Sigmoid colon (tissue), 7 donors: ENCODE measurements around the gene DOC2A. TPM values are rescaled to one million over a fixed set of nuclear protein-coding genes. Genes with fewer than 3 reads are reported as not detected.

Experiments
- DNase-seq: peaks from one replicate; pipeline ENCODE4 v3.0.0-alpha.2; 2019
- H3K27ac ChIP-seq, 4 donors: fragments of 200-600 bp; sonication (generic); one replicate each; pipeline ENCODE4 v1.5.1; 2016 to 2019; ENCODE audit warnings: mild to moderate bottlenecking in 1 of 4
- H3K27me3 ChIP-seq, 3 donors: fragments of 200-600 bp; sonication (generic); one replicate each; pipeline ENCODE4 v1.5.1; 2019; ENCODE audit warnings: mild to moderate bottlenecking in 1 of 3
- H3K36me3 ChIP-seq, 4 donors: fragments of 200-600 bp; sonication (generic); one replicate each; pipeline ENCODE4 v1.5.1; 2016 to 2019
- H3K4me1 ChIP-seq, 4 donors: fragments of 200-600 bp; sonication (generic); one replicate each; pipeline ENCODE4 v1.5.1; 2017 to 2019
- H3K4me3 ChIP-seq, 4 donors: fragments of 200-600 bp; sonication (generic); one replicate each; pipeline ENCODE4 v1.5.1; 2017 to 2019; ENCODE audit warnings: mild to moderate bottlenecking in 2 of 4, moderate library complexity in 1 of 4
- H3K9me3 ChIP-seq, 4 donors: fragments of 200-600 bp in 3 of 4; sonication (generic) in 3 of 4; one replicate each; pipeline versions ENCODE4 v1.5.1 to v1.6.1; 2013 to 2019
- EP300 ChIP-seq, 4 donors: sonication (generic); formaldehyde crosslinking; IDR thresholded peaks; one replicate each; pipeline ENCODE4 v1.6.1; 2017; ENCODE audit warnings: antibody characterized with exemption in 4 of 4
- POLR2A ChIP-seq, 2 donors: fragments of 450-650 bp; IDR thresholded peaks; one replicate each; pipeline ENCODE4 v1.6.1; 2016; ENCODE audit warnings: antibody characterized with exemption in 2 of 2, mild to moderate bottlenecking in 2 of 2, moderate library complexity in 2 of 2
- POLR2AphosphoS5 ChIP-seq, 4 donors: sonication (generic); formaldehyde crosslinking; IDR thresholded peaks; one replicate each; pipeline ENCODE4 v1.6.1; 2017; ENCODE audit warnings: antibody characterized with exemption in 4 of 4
- WGBS, 2 donors: extraction: QIAGEN DNeasy Blood & Tissue Kit; methylation state at CpG; one replicate each; pipeline ENCODE4 v1.1.7; 2013; 5-methylcytosine and 5-hydroxymethylcytosine counted together
- intact Hi-C: fragments of 100-400 bp; cut with DNase I; formaldehyde crosslinking; loops from one replicate; pipeline ENCODE4 v1.15.1; 2023
- polyA plus RNA-seq, 3 donors: library from polyadenylated mRNA; stranded (reverse); fragments of 200-250 nt; gene quantifications; one replicate each; pipeline ENCODE4 v1.2.3, GENCODE V29; 2013
- total RNA-seq, 4 donors: library from RNA; depleted of rRNA; stranded (reverse); fragments of >200 nt; gene quantifications; one replicate each; pipeline ENCODE4 v1.1.0, GENCODE V29; 2016
- TF ChIP-seq, protein P1 (sequence below), 4 experiments: fragments of 450-650 bp in 3 of 4; fragments of 200-600 bp in 1 of 4; IDR thresholded peaks; one replicate each; pipeline ENCODE4 v1.5.1; 2016 to 2019; ENCODE audit warnings: antibody characterized with exemption in 4 of 4, mild to moderate bottlenecking in 3 of 4, moderate library complexity in 2 of 4
- donor health status: healthy with polysubstance abuse.
- donor health status: Bipolar disorder and iron deficiency.
- donor health status: healthy.

The DOC2A gene
- total and polyA plus RNA-seq, 7 donors: 0.36 to 4.6 (median 1.8) TPM; not detected in 2

- H3K36me3 ChIP-seq: peaks cover 0 to 41% (median 7%) of the 10 kb centered on the region in 4 donors
These were observed 7.0 kb downstream of the DOC2A start for GRCh38 chr16:30003670-30004423.

GRCh38 chr16:30002614-30003346 lies 8.0 kb downstream of the DOC2A start:
- Histone ChIP-seq H3K36me3 (peaks cover 0 to 48% (median 9%) of the 10 kb centered on the region in 4 donors), H3K9me3 (no peaks in the 10 kb centered on the region), H3K4me3 (no peak overlapping the region), H3K27ac (no peak overlapping the region), H3K27me3 (no peaks in the 10 kb centered on the region), H3K4me1 (peaks cover 0 to 9% (median 6%) of the 10 kb centered on the region in 4 donors)
- 90 to 92% methylated on average over 19 of the region's 19 CpGs for WGBS, 2 donors
- DNase-seq: no peak
- intact Hi-C loops: no loop called here
- no peak for TF ChIP-seq POLR2A (IDR thresholded peaks at IDR 0.05)
- TF ChIP-seq EP300 (IDR thresholded peaks at IDR 0.05): no peak
- TF ChIP-seq, protein P1, sequence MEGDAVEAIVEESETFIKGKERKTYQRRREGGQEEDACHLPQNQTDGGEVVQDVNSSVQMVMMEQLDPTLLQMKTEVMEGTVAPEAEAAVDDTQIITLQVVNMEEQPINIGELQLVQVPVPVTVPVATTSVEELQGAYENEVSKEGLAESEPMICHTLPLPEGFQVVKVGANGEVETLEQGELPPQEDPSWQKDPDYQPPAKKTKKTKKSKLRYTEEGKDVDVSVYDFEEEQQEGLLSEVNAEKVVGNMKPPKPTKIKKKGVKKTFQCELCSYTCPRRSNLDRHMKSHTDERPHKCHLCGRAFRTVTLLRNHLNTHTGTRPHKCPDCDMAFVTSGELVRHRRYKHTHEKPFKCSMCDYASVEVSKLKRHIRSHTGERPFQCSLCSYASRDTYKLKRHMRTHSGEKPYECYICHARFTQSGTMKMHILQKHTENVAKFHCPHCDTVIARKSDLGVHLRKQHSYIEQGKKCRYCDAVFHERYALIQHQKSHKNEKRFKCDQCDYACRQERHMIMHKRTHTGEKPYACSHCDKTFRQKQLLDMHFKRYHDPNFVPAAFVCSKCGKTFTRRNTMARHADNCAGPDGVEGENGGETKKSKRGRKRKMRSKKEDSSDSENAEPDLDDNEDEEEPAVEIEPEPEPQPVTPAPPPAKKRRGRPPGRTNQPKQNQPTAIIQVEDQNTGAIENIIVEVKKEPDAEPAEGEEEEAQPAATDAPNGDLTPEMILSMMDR (IDR thresholded peaks at IDR 0.05): no peak
- no peak for TF ChIP-seq POLR2AphosphoS5 (IDR thresholded peaks at IDR 0.05)

More at GRCh38 chr16:30003670-30004423, 7.0 kb downstream of the DOC2A start:
- 86 to 88% methylated on average over 17 of the region's 17 CpGs for WGBS, 2 donors
- no peak overlapping the region for H3K27ac ChIP-seq
- peaks cover 0 to 6% (median under 1%) of the 10 kb centered on the region in 3 donors for H3K27me3 ChIP-seq
- DNase-seq: no peak
- H3K4me1 ChIP-seq: peaks cover 0 to 9% (median 6%) of the 10 kb centered on the region in 4 donors
- intact Hi-C loops: no loop called here
- H3K4me3 ChIP-seq: no peak overlapping the region
- TF ChIP-seq, protein P1 (IDR thresholded peaks at IDR 0.05): no peak
- no peak for TF ChIP-seq POLR2AphosphoS5 (IDR thresholded peaks at IDR 0.05)
- no peaks in the 10 kb centered on the region for H3K9me3 ChIP-seq

- intact Hi-C loops: no loop called here
- Histone ChIP-seq H3K27me3 (no peaks in the 10 kb centered on the region), H3K4me1 (peaks cover 0 to 21% (median 19%) of the 10 kb centered on the region in 4 donors), H3K4me3 (no peak overlapping the region), H3K27ac (no peak overlapping the region), H3K36me3 (peaks cover 0 to 53% (median 9%) of the 10 kb centered on the region in 4 donors), H3K9me3 (no peaks in the 10 kb centered on the region)
- TF ChIP-seq POLR2A (IDR thresholded peaks at IDR 0.05): no peak
- TF ChIP-seq, protein P1 (IDR thresholded peaks at IDR 0.05): no peak
- no peak for TF ChIP-seq POLR2AphosphoS5 (IDR thresholded peaks at IDR 0.05)
- no peak for TF ChIP-seq EP300 (IDR thresholded peaks at IDR 0.05)
- WGBS, 2 donors: 86 to 88% methylated on average over 33 of the region's 33 CpGs
- no peak for DNase-seq
These were observed 9.8 kb downstream of the DOC2A start for GRCh38 chr16:30000735-30001631.

GRCh38 chr16:29999605-30000004 lies 11.2 kb downstream of the DOC2A start:
- H3K36me3 ChIP-seq: peaks cover 0 to 53% (median 9%) of the 10 kb centered on the region in 4 donors
- TF ChIP-seq POLR2AphosphoS5 (IDR thresholded peaks at IDR 0.05): no peak
- no peak for TF ChIP-seq EP300 (IDR thresholded peaks at IDR 0.05)
- TF ChIP-seq, protein P1 (IDR thresholded peaks at IDR 0.05): no peak
- TF ChIP-seq POLR2A (IDR thresholded peaks at IDR 0.05): no peak
- 91 to 93% methylated on average over 6 of the region's 6 CpGs for WGBS, 2 donors
- no peak for DNase-seq
- peaks cover 0 to 22% (median 17%) of the 10 kb centered on the region in 4 donors for H3K4me1 ChIP-seq
- H3K27ac ChIP-seq: no peak overlapping the region
- H3K9me3 ChIP-seq: no peaks in the 10 kb centered on the region
- intact Hi-C loops: loop anchor here (5.0 to 10.0 kb wide), 2 partner anchors 72 to 95 kb away; partner anchors contain the start of genes KCTD13, TBX6 and YPEL3
- H3K4me3 ChIP-seq: no peak overlapping the region
- no peaks in the 10 kb centered on the region for H3K27me3 ChIP-seq
